ENCODE measurements around the gene MUC7. TPM values are rescaled to one million over a fixed set of nuclear protein-coding genes. Genes with fewer than 3 reads are reported as not detected.

MUC7 gene
- total RNA-seq, 2 donors from 2014 or later: not detected

DNA sequence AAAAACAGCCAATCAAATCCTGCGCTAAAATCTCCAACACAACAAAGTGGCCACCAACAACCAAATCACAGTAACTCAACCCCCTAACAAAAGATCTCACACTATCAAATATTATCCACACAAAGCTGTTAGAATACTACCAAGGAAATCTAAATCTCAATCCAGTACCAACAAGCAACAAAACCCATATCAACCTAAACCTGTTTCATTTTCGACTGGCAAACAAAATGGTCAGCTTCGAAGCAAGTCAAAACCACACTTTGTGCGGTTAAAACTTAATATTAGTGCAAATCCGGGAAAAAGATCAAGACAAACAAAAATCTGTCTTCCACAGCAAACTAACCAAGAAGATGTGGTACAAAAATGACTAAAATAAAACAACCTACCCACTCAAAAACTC, 28.7 kb upstream of the MUC7 start:
- H3K27ac ChIP-seq: no peak overlapping the region
- H3K4me1 ChIP-seq (ENCODE audit: control insufficient read depth in 1 of 2, low read depth in 2 of 2): no peaks in the 10 kb centered on the region
- H3K27me3 ChIP-seq (replicated peaks; ENCODE audit: insufficient read depth): no peaks in the 10 kb centered on the region
- ATAC-seq (ENCODE audit: insufficient number of reproducible peaks, low FRiP score, low read depth) (no peak), DNase-seq (ENCODE audit: low spot score) (no peak)
- H3K36me3 ChIP-seq: no peaks in the 10 kb centered on the region
- TF ChIP-seq, protein P1, sequence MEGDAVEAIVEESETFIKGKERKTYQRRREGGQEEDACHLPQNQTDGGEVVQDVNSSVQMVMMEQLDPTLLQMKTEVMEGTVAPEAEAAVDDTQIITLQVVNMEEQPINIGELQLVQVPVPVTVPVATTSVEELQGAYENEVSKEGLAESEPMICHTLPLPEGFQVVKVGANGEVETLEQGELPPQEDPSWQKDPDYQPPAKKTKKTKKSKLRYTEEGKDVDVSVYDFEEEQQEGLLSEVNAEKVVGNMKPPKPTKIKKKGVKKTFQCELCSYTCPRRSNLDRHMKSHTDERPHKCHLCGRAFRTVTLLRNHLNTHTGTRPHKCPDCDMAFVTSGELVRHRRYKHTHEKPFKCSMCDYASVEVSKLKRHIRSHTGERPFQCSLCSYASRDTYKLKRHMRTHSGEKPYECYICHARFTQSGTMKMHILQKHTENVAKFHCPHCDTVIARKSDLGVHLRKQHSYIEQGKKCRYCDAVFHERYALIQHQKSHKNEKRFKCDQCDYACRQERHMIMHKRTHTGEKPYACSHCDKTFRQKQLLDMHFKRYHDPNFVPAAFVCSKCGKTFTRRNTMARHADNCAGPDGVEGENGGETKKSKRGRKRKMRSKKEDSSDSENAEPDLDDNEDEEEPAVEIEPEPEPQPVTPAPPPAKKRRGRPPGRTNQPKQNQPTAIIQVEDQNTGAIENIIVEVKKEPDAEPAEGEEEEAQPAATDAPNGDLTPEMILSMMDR (IDR thresholded peaks at IDR 0.05): no peak
- no peaks in the 10 kb centered on the region for H3K9me3 ChIP-seq
- H3K4me3 ChIP-seq: no peak overlapping the region

DNA sequence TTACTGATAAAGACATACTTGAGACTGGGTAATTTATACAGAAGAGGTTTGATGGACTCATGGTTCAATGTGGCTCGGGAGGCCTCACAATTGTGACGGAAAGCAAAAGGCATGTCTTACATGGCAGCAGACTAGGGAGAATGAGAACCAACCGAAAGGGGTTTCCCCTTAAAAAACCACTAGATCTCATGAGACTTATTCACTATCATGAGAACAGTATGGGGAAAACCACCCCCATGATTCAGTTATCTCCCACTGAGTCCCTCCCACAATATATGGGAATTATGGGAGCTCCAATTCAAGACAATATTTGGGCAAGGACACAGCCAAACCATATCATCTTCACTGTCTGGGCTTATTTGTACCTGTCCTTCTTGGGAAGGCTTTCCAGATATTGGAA, 22.8 kb upstream of the MUC7 start:
- H3K27ac ChIP-seq: no peak overlapping the region
- H3K9me3 ChIP-seq: no peaks in the 10 kb centered on the region
- no peaks in the 10 kb centered on the region for H3K27me3 ChIP-seq (replicated peaks; ENCODE audit: insufficient read depth)
- H3K4me3 ChIP-seq: no peak overlapping the region
- ATAC-seq (ENCODE audit: insufficient number of reproducible peaks, low FRiP score, low read depth): no peak
- H3K4me1 ChIP-seq (ENCODE audit: control insufficient read depth in 1 of 2, low read depth in 2 of 2): no peaks in the 10 kb centered on the region
- H3K36me3 ChIP-seq: no peaks in the 10 kb centered on the region
- no peak for DNase-seq (ENCODE audit: low spot score)
- TF ChIP-seq, protein P1 (IDR thresholded peaks at IDR 0.05): no peak

DNA sequence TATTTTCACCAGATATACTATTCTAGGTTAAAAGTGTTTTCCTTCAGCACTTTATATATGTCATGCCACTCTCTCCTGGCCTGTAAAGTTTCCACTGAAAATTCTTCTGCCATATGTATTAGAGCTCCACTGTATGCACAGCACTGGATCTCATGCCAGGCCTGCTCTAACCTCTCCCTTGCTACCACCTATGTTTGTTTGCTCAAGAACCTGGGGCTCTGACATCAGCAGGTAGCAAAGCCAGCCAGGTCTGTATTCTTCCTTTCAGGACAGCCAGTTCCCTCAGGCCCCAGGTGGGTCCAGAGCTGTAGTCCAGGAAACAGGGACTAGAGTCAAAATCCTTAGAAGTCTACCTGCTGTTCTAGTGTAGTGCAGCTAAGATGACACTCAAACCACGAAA, 19.1 kb upstream of the MUC7 start:
- Histone ChIP-seq H3K4me1 (ENCODE audit: control insufficient read depth in 1 of 2, low read depth in 2 of 2) (no peaks in the 10 kb centered on the region), H3K4me3 (no peak overlapping the region), H3K27me3 (replicated peaks; ENCODE audit: insufficient read depth) (no peaks in the 10 kb centered on the region), H3K27ac (no peak overlapping the region), H3K9me3 (no peaks in the 10 kb centered on the region), H3K36me3 (no peaks in the 10 kb centered on the region)
- ATAC-seq (ENCODE audit: insufficient number of reproducible peaks, low FRiP score, low read depth) (no peak), DNase-seq (ENCODE audit: low spot score) (no peak)
- TF ChIP-seq, protein P1 (IDR thresholded peaks at IDR 0.05): no peak

DNA sequence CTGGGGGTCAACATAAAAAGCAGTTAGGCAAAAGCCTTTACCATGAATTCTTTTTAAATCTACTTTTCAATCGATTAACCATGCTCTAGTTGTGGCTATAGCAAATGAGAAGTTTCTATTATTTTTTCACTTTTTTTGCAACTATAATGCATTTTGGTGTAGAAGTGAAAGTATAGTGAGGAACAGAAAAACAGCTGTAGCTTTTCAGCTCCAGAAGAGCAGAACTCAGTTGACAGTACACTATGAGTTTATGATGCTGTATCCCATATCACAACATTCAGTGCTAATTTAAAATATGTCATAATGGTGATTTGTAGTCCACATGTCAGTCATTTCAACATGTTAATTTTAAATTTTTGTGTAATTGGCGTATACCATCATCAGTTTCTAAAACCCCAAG, 8.7 kb upstream of the MUC7 start:
- DNase-seq (ENCODE audit: low spot score): no peak
- ATAC-seq (ENCODE audit: insufficient number of reproducible peaks, low FRiP score, low read depth): no peak
- no peaks in the 10 kb centered on the region for H3K36me3 ChIP-seq
- no peaks in the 10 kb centered on the region for H3K9me3 ChIP-seq
- TF ChIP-seq, protein P1 (IDR thresholded peaks at IDR 0.05): no peak
- no peaks in the 10 kb centered on the region for H3K4me1 ChIP-seq (ENCODE audit: control insufficient read depth in 1 of 2, low read depth in 2 of 2)
- H3K4me3 ChIP-seq: no peak overlapping the region
- no peaks in the 10 kb centered on the region for H3K27me3 ChIP-seq (replicated peaks; ENCODE audit: insufficient read depth)
- no peak overlapping the region for H3K27ac ChIP-seq

DNA sequence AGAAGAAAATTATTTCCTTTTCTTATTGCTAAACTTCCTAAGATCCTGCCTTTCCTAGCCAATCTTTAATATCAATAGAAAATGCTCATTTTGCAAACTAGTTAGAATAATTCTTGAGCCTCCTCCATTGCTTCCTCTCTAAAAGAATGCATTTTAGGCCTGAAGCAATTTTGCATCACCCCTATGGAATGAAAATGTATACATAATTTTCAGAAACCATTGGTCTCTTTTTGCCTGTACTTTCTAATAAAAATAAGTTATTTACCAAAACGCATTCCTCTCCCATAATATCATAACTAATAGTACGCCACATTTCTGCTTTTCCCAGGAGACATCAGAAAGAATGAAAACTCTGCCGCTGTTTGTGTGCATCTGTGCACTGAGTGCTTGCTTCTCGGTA, 1.7 kb downstream of the MUC7 start:
- no peak overlapping the region for H3K4me3 ChIP-seq
- no peaks in the 10 kb centered on the region for H3K27me3 ChIP-seq (replicated peaks; ENCODE audit: insufficient read depth)
- TF ChIP-seq, protein P1 (IDR thresholded peaks at IDR 0.05): no peak
- no peak for DNase-seq (ENCODE audit: low spot score)
- H3K36me3 ChIP-seq: no peaks in the 10 kb centered on the region
- H3K4me1 ChIP-seq (ENCODE audit: control insufficient read depth in 1 of 2, low read depth in 2 of 2): no peaks in the 10 kb centered on the region
- H3K9me3 ChIP-seq: no peaks in the 10 kb centered on the region
- no peak for ATAC-seq (ENCODE audit: insufficient number of reproducible peaks, low FRiP score, low read depth)
- no peak overlapping the region for H3K27ac ChIP-seq

Measured in thoracic aorta (tissue), 2 donors.